Peyer's patch (tissue), 4 donors: ENCODE results near the gene NAP1L4.

Source experiments
- POLR2A ChIP-seq, 2 donors: fragments of 450-650 bp; IDR thresholded peaks; one replicate each; pipeline ENCODE4 v1.5.1; 2017; ENCODE audit warnings: antibody characterized with exemption in 2 of 2, mild to moderate bottlenecking in 2 of 2, moderate library complexity in 2 of 2
- TF ChIP-seq, protein P1 (sequence below), 6 experiments: fragments of 450-650 bp in 4 of 6; fragments of 200-600 bp in 2 of 6; sonication (generic) in 1 of 6; IDR thresholded peaks; one replicate each; pipeline ENCODE4 v1.5.1; 2017 to 2019; ENCODE audit warnings: antibody characterized with exemption in 6 of 6, mild to moderate bottlenecking in 3 of 6, moderate library complexity in 1 of 6

DNA sequence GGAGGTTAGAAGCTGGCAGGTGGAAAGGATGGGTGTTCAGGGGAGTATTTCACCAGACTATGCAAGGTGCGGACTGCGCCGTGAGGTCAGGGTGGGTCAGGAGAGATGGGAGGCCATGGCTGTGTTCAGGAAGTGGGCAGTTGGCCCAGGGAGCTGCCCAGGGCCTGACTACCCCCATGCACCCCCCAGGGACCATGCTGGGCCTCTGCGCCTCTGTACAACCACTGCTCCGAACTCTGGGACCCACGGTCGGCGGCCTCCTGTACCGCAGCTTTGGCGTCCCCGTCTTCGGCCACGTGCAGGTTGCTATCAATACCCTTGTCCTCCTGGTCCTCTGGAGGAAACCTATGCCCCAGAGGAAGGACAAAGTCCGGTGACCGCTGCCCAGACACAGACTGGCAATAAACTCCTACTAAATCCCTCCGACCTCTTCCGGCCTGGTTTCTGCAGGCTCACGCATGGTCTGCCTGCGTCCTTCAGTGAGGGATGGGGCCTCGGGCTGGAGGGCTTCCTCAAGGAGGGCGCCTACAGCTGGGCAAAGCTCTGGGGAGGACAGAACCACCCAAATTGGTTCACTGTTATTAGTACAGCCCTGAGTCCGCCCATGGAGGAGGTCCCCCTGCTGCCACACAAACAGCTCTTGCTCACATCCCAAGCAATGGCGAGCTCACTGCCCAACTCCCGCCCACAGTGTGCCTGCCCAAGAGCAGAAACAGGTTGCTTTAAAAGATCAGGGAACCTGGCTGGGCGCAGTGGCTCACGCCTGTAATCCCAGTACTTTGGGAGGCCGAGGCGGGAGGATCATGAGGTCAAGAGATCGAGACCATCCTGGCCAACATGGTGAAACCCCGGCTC lies 67.1 kb downstream of the NAP1L4 start:
- TF ChIP-seq, protein P1, sequence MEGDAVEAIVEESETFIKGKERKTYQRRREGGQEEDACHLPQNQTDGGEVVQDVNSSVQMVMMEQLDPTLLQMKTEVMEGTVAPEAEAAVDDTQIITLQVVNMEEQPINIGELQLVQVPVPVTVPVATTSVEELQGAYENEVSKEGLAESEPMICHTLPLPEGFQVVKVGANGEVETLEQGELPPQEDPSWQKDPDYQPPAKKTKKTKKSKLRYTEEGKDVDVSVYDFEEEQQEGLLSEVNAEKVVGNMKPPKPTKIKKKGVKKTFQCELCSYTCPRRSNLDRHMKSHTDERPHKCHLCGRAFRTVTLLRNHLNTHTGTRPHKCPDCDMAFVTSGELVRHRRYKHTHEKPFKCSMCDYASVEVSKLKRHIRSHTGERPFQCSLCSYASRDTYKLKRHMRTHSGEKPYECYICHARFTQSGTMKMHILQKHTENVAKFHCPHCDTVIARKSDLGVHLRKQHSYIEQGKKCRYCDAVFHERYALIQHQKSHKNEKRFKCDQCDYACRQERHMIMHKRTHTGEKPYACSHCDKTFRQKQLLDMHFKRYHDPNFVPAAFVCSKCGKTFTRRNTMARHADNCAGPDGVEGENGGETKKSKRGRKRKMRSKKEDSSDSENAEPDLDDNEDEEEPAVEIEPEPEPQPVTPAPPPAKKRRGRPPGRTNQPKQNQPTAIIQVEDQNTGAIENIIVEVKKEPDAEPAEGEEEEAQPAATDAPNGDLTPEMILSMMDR (IDR thresholded peaks at IDR 0.05), result no peak
- TF ChIP-seq POLR2A (IDR thresholded peaks at IDR 0.05), result no peak
